NCI-H345 treated with DMSO at 0.1 percent for 48 hours (cell line): ENCODE results near the gene ZBTB38.

ENCODE experiments used
- DNase-seq: peaks from one replicate; lab custom pipeline; 2025; ENCODE audit not compliant: unreplicated experiment; lab: John Stamatoyannopoulos, UW

The ZBTB38 gene

DNA sequence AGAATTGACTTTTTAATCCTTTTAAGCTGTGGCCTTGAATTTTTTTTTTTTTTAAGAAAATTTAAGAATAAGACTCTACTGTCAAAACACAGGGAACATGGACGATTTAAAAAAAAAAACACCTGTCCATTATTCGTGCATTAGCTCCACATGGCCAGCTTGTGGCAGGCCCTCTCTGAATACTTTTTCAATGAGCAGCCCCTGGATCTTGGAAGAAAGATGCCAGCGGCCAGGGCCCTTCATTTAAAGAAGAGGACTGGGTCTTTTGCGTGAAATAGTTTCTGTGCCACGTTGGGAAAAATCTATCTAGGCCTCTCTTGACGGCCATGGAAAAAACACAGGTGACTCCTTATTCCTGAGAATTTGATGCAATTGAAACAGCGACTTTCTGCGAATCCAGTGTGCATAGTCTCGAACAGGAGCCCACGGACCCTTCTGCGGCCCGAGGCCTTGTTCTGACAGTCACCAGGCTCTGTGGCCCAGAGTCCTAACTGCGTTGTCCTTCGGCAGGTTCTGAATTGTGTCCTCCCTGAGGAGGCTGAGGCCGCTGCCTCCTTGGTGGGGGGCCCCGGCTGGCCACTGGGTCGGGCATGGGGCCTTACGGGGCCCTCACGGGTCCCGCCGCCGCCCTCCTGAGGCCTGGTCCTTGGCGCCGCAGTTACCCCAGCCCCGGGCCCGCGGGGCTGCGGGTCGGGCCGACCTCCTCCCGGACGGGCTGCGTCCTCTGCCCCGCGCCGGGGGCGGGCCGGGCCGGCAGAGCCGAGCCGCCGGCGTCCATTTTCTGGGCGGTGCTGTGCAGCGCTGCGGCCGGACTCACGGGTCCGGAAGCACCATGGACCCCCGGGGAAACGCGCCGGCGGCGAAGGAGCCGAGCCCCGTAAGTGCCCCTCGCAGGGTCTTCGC is 33.5 kb downstream of the ZBTB38 start:
- no peak for DNase-seq

DNA sequence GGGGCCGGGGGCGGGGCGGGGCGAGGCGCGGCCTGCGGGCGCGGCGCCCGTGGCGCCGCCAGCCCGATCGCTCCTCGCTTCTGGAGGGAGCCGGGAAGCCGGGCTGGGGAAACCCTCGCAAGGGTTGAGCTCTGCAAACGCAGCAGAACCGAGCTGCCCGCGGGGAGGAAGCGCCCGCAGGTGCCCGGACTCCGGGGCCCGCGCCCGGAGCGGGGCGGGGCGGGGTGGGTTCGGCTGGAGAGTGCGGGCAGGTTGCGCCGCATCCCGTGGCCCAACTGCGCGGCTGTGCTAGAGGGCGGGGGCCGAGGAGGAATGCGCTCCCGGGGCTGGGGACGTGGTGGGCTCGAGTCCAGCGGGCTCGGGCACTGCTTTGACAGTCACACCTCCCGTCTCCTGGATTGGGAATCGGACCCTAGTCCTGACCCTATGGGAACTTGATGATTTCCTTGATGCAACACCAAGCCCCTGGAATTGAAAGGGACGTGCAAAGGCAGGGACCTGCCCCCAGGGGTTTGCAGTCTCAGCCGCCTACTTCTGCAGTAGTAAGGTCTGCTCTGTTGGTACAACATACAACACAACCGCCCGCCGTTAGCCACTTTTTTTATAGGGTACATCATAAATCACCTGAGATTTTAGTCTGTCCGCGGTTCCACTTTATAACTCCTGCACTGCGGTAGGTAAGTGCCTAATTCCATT is 34.3 kb downstream of the ZBTB38 start:
- DNase-seq, result no peak

DNA sequence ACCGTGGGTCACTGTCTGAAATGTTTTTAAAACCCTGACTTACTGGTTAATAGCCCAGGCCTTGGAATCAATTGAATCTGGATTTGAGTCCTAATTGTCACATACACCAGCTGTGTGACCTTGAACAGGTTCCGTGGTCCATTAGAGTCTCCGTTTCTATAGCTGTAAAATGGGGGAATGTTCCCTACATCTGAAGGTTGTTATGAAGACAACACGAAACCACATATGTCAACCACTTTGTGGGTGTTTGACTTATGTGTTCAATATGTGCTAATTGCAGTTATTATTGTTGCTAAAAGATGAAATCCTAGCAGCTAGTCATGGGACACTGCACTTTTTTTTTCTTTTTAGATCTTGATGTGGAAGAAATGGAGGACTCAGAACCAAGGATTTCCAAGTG is 35.3 kb downstream of the ZBTB38 start:
- DNase-seq, result no peak

DNA sequence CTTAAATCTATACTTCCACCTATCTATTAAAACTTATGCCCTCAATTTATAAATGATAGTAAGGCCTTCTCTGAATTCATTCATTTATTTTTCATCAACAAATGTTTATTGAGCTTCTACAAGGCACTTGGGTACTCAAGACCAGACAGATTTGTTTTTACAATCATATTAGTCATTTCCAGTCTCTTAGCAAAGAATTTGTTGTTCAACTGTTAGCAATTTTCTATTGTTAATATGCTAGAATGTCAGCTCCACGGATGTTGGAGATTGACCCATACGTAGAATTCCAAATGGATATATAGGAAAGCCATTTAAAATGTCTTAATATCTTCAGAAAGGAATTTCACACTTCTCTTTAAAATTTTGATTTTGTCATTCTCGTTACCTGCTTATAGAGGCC is 36.7 kb downstream of the ZBTB38 start:
- DNase-seq, result no peak

DNA sequence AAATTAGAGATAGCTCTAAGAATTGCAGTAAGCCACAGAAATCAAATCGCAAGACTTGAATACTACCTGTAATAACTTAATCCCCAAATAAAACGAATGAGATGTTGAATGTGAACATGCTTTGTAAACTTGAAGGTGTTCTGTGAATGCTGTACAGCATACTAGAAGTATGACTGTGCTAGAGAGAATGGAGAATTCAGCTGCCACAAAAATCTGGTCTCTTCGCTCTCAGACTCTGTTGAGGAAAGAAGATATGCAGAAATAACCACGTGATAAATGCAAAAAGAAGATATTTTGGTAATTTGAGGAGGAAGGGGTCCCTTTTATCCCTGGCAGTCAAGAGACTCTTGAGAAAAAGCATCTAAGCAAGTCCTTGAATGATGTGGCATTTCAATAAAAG is 37.3 kb downstream of the ZBTB38 start:
- DNase-seq, result no peak

DNA sequence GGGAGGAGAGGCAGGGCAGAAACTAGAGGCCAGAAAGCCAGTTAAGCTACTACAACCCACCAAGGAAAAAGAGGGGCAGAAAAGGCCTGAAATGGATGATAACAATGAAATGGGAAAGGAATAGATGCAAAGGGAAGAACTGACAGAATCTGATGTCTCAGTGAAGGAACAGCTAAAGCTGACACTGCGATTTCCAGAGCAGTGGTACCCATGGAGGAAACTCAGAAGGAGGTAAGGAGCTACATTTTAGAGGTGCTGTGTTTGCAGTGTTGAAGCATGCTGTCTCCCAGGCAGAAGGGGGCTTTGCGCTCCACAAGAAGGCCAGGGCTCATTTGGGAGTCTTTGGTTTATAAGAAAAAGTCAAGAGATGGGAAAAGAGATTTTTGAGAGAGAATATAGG is 38.0 kb downstream of the ZBTB38 start:
- DNase-seq, result no peak

DNA sequence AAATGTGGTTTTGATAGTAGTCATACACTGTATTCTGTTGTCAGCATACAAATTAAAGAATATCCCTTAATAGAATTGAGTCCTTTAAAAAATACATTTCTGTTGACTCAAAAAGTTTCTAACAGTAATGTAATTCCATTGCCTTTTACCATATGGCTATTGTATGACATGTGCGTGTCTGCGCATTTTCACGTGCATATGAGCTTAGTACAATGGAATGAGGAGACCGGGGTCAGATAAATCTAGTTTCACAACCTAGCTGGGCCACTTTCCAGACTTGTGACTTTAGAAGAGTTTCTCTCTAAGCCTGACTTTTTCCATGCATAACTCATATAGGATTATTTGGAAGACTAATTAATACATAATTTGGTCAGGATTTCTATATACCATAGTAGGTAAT is 38.7 kb downstream of the ZBTB38 start:
- no peak for DNase-seq

DNA sequence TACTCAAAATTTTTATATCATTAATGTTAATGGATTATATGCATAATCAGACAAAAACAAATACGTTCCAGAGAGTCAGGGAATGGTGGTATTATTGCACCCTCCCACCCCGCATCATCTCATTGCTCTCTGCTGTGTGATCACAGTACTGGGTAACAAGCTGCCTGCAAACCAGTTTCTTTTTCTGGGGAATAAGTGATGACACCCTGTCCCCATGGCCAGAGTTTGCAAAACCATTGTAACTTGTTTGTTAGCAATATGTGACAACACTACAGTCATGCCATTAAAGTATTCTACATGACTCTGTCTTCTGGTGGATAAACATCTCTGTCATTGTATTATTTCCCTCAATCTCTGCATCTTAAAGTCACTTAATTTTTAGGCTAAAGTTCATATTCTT is 39.5 kb downstream of the ZBTB38 start:
- no peak for DNase-seq

DNA sequence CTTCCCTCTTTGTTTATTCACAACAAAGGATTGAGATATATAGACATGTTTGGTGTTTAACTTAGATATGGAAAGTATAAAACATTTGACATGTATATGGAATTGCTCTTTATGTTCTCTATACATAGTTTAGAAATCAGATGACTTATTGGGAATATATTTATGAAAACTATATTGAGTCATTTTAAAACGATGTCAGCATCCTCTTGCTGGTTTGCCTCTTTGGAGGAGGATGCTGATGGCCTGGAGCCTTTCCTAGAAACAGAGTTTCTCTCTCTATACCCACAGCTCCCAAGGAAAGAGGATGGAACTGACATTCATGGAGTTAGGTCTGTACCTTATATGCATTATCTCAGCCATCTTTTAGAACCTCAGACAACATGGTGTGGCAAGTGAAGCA is 40.3 kb downstream of the ZBTB38 start:
- DNase-seq, result no peak

DNA sequence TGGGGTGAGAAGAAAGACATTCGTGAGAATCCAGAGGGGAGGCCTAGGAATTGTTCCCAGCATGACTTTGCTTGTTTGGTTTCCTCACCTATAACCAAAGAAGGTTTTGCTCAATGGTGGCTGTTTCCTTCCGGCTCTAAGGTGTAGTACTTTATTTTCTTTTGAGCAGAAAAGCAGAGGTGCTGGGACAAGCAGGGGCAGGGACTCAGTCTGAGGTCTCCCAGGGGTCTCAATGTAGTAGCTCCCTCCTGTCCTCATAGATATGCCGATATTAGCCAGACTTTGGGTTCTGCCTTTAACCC is 41.6 kb downstream of the ZBTB38 start:
- DNase-seq, result no peak

DNA sequence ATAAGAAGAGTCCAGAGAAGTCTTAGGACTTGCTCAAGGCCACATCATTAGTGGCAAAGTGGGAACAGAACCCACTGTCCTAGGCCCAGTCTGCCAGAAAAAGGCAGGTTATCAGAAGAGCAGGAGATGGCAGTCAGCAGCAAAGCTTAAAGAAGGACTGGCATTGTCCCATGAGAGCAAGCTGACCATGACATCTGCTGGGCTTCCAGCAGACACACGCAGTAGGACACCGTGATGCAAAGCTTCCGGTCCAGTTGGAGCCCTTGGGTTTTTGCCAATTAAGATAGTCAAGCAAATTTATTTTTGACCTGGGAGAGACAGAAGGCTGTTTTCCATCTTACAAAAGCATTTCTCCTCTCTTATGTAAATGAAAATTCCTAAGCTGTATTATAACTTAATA is 42.1 kb downstream of the ZBTB38 start:
- DNase-seq, result no peak

DNA sequence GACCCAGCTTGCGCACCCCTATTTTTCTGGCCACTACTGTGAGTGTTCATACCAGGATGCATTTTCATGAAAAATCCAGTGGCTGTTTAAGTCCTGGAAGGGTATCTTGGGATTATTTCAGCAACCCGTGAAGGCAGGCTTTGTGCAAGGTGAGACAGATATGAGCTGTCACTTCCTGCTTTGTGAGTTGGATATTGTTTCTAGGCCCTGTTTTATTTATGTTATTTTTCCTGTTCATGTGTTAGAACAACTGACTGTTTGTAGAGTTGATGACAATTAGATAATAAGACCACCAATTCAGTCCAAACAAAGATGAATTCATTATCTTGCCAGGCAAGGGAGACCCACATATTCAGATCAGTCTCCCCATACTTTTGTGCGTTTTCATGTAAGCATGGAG is 42.5 kb downstream of the ZBTB38 start:
- DNase-seq, result no peak

DNA sequence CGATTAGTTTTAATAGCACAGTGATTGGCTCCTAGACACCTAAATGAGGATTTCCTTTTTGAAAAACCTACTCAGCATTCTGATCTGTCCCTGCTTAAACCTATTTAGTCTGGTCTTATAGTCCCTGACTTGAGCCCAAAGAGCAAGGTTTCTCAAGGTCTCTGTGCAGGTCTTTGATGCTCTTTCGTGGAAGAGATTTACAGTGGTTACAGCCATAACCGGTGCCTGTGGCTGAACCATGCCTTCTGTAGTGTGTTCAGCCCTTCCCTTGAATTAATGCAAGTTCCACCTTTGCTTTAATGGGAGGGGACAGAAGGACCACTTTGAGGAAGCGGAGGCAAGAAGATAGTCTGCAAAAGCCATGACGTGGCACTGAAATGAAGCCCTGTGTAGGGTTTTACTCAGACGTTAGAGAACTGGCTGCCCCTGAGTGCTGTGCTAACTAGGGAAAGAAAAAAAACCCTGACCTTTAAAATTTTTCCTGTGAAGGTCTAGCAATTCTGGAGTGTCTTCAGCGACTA is 43.0 kb downstream of the ZBTB38 start:
- no peak for DNase-seq

DNA sequence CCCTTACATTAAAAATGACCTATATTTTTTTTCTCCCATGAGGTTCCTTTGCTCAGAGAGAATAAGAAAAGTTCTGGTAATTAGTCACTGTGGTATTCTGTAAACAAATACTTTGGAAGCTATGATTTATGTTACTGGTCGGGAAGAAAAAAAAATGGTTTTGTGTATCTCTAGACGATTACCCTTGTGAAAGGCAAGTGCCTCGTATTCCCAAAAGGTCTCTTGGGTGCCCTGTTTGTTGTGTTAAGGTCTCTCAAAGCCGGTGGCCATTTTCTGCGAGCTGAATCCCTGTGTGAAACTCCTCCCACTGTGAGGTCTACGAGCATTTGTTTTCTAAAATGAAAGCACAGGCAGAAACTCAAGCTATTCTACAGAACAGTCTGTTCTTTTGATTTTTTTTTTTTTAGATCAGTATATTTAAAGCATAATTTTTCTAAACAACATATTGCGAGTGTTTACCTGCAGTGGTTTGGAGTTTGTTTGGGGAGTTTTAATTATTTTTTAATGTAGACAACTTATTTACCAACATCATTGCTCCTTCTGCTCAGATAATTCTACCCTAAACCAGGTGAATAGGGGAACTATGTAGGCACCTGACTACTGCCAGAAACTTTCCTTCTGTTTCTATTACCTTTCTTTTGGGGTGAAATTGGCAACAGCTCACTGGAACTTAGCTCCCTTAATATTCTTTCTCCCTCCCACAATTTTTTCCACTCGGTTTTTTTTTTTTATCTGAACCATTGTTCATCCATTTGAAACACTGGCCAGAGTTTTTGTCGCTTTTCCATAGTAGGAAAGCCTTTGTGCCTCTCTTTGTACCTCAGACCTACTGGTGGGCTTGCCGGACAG is 44.0 kb downstream of the ZBTB38 start:
- no peak for DNase-seq

DNA sequence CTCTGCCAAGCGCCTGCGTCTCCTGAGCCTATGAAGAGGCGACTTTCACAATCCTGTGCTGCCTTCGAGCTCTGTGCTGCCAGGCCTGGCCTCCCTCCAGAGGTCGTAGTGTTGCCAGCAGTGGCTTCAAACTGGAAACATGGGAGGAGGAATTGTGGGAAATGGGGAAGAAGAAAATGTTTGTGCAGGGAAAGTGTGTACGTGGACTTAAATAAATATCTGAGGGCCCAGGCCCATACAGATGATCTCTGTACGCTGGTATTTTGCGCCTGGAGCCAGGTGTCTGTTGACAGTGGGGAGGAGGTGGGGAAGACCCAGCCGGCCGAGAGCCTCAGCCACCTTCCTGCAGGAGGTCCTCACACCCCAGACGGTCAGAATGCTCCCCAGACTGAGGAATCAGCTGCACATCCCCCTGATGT is 44.6 kb downstream of the ZBTB38 start:
- no peak for DNase-seq

DNA sequence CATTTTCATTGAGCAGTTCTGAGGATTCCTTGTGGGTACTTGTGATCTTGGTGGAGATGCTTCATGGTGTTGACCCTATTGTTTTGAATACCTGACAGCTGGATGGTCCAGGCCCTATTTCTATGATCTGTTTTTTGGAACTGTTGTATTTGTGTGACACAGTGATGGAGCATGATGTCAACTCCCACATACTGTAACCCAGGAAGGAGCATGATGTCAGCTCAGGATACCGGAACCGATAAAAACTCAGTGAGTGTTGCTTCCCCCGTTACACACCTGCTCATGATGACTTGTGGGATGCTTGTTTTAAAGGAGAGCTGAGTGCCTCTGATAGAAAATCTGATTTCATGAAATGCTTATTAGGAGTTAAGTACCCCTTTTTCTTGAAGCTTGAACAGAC is 45.1 kb downstream of the ZBTB38 start:
- DNase-seq, result no peak

DNA sequence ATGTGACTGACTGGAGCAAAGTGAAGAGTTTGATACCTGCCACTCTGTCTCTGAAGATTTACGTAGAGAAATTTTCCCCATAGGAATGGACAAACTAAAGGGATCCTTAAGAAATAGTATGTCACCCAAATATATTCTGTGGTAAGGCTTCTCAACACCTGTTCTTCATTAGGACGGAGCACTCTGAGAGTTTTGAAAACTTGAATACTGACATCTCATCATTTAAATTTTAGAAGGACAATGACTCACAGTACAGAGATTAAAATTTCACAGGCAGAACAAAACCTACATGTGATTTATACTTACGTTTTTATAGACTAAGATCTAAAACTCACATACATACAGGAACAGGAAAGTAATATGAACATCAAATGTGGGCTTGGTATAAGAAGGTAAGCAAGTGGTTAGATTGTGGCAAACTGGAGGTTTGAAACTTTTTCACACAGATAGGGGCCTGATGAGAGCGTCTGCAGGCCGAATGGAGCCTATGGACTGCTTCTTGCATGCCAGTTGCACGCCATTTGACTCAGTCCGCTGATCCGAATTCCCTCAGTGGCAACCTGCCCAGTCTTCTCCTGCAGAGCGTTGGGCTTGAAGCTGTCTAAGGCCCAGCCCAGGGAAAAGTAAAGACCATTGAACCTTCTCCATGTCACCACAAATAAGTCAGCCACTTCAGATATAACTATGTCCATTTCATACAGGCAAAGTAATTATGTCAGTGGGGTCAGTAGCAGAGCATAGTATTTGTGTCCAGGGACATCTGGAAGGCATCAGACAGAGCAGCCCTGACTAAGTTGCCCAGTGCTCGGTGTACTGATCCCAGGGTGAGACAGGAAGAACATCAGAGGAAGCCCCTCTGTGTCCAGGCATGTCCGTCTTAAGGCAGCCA is 45.7 kb downstream of the ZBTB38 start:
- DNase-seq, result no peak

DNA sequence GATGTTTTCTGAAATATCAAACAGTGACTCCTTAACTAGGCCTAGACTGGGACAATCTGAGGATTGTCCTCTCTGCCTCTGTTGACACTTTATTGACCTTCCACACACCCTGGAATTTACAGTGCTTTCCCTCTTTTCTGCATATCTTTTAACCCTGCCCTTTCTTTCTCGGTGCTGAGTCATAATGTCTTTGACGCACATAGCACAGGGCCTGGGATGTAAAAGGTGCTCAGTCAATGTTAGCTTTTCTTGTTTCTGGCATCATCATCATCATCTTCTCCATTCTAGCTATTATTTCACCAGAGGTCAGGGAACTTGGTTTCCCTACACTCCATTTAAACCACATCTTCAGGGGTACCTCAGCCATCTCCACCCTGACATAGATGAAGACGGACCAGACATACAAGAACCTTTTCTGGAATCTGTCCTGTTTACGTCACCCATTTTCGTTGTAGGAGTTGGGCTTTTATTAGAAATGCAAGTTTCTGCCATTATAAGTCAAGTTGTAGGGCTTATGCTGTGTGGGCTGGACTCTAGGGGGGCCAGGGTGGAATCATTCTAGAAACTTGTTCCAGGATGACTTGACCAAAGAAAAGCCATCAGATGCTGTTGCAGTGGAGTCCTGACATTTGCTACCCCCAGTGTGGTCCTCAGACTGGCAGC is 46.6 kb downstream of the ZBTB38 start:
- no peak for DNase-seq

DNA sequence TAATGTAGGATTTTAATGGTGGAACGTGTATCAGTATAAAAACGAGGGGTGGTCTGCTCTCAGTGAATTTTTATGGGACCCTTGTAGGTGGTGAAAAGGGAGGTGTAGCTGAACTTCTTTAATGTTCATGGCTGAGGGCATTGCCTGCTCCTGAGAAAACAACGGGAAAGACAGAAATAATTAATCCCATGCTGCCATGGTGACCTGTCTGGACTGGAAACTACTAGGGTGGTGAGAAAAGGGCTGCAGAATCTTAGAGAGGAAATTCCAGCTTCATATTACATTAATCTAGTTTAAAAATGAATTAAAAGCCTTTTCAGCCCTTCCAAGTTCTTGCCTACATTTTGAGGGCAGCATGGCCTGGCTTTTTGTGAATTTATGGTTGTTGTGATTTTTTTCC is 47.6 kb downstream of the ZBTB38 start:
- DNase-seq, result no peak
